HUDEP-2 (cell line): ENCODE data around the gene CEP135.
"Not testable (repeated sequence)": the region's sequence is repeated elsewhere in the genome, so short reads cannot be mapped to it uniquely, and the experiment has no call there.

Experiments
- DNase-seq, 76 experiments: peaks; one replicate each; lab custom pipeline; 2025; ENCODE audit not compliant: unreplicated experiment in 76 of 76; lab: John Stamatoyannopoulos, UW

Gene CEP135

DNA sequence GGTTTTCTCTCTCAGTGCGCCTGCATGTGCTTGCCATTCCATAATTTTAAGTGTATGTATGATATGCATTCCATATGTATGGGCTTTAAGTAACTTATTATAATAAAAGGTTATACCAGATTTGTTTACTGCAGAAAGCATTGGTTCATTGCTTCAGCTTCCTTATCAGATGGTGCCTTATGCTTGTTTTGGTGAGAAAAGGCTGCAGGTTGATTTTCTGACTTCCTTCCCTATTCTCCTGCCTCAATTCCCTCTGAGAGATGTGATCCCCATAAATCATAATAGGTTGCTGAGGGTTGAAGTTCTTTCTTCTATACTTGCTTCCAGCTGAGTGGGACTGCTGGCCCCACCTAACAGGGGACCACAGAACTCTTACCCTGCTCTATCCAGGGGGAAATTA, 10.3 kb upstream of the CEP135 start:
- DNase-seq: no peak

DNA sequence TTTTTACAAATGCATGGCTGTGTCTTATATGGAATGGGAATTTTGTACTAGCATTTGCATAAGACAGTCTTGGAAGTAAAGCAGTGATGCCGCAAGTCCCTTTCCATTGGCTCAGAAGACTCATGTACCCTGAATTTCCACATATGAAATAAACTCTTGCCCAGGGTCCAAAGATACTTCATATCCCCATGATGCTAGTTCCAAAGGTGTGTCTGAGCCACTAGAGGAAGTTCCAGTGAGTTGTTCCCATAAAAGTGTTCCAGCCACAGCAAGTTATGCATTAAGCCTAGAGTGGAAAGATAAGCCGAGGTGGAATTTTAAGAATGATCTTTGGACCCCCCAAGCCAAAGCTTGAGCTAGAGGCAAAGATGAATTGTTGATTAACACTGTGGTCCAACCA, 9.3 kb upstream of the CEP135 start:
- no peak for DNase-seq

GRCh38 chr4:55941881-55942396, 6.8 kb upstream of the CEP135 start:
- DNase-seq: no peak

DNA sequence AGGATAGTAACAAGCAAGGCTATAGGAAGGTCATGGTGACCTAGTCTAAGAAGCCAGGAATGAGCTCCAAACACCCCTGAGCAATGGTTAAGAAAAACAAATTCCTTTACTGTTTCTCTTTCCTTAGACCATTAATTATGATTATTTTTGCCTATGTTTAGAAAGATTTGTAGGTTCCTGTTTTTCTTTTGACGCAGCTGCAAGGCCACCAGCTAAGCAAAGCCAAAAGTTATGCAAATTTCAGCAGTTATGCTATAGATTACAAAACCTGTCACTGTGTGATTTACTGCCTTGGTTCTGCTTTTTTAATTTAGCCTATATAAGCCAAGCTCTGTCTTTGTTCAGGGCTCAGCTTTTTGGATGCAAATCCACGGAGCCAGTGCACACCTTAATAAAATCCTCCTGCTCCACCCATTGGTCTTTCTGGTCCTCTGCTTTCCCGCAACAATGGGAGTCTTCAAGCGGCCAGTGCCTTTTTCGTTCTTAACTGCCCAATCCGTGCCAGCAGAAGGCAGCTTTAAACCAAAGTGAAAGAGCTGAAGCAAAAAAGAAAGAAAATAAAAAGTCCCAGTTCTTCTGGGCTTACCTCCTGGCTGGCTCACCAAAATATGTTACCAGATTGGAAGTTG, 1.4 kb upstream of the CEP135 start:
- no peak for DNase-seq

- no peak for DNase-seq
Observed at GRCh38 chr4:55947912-55948725, 626 bp upstream of the CEP135 start.

DNA sequence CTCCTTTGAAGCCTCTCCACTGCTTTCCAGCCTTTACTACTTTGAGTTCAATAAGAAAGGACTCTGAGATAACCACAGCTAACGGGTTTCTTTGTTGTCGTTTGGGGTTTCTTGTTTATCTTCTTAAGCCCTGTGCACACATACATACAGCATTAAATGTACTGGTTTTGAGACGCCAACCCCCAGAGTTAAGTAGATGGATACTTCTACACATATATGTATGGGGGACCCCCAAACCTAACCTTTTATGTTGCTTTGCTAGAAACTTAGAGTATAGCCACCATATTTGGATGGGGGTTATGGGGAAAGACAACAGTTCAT, 697 bp downstream of the CEP135 start:
- peak in 4 of 76 experiments; percentile 6 to 55 (median 26) for DNase-seq

- DNase-seq: no peak
Observed at GRCh38 chr4:55951191-55951922, 2.6 kb downstream of the CEP135 start.

DNA sequence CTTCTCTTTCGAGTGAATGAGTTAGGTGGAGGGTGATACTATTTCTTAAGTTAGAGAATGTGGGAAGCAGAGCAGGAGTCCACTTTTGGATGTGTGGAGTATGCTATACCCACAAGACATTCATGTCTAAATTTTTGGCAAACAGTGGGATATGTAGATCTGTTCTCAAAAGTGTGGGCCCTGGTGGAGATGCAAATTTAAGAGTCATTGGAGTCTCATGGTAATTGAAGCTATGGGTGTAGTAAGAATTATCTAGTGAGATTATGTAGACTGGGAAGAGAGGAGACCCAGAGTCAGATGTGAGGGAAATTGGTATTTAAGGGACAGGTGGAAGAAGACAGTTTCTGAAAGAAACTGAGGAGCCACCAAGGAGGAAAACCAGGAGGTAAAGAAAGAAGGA, 7.0 kb downstream of the CEP135 start:
- no peak for DNase-seq

DNA sequence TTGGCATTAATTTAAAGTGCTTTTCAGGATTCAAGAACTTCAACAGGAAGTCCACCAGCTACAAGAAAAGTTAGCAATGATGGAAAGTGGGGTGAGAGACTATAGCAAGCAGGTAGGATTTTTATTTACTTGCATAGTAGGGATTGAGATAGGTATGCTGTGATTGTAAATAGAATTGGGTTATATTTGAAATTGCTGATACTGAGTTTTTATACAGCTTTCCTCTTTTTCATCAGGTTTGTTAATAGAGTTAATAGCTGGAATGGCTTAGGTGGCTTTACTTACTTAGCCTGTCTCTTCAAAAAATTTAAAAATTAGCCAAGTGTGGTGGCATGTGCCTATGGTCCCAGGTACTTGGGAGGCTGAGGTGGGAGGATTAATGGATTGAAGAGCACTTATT, 10.9 kb downstream of the CEP135 start:
- no peak for DNase-seq

DNA sequence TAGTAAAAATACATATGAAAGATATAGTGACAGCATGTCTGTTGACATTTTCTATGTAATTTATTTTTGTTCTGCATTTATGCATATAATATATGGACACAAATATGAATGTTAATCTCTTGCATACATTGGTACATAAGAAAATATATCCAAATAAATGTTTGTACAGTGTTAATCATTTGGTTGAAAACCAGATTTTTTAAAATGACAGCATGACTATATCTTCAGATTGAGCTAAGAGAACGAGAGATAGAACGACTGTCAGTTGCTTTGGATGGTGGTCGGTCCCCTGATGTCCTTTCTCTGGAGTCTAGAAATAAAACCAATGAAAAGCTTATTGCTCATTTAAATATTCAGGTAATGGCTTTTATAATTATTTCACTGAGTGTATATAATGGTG, 15.3 kb downstream of the CEP135 start:
- no peak for DNase-seq

GRCh38 chr4:55965585-55965984, 16.8 kb downstream of the CEP135 start:
- DNase-seq: peak in 24 of 76 experiments; percentile 4 to 80 (median 18)

DNA sequence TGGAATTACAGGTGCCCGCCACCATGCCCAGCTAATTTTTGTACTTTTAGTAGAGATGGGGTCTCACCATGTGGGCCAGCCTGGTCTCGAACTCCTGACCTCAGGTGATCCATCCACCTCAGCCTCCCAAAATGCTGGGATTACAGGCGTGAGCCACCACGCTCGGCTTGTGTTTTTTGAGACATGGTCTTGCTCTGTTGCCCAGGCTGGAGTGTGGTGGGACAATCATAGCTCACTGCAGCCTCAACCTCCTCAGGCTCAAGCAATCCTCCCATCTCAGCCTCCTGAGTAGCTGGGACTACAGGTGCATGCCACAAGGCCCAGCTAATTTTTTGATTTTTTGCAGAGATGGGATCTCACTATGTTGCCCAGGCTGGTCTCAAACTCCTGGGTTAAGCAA, 17.6 kb downstream of the CEP135 start:
- DNase-seq: not testable (repeated sequence)

DNA sequence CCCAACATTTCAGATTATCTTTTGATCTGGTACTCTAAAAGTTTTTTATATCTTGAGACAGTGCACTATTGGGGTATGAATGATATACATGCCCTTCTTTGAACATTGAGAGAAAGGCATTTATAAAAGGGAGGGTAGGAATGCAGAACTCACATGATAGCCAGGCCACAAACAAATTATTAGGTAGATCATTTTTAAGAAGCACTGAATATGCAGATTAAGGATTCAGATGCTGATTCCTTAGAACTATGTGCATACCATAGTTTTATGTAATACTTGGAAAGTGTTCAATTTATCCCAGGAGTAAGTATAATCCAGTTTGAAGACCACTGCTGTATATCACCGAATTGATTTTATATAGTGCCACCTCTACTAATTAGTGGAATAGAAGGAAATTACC, 18.6 kb downstream of the CEP135 start:
- no peak for DNase-seq

GRCh38 chr4:55973650-55974049, 24.9 kb downstream of the CEP135 start:
- DNase-seq: no peak

DNA sequence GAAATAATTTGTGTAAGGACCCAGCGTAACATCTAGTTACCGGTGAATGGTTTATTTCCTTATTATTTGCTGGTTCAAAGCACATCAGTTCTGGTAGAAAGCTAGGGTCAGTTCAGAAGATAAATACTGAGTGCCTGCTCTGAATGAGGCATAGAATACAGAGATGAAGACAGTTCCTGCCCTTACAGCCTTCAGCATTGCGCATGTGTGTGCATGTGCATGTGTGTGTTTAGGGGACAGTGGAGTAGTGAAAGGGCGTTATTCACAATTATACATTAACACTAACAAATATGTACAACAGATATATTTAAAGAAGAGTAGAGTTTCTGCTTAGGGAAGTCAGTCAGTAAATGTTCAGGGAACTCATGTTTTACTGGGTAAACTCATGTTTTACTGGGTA, 29.1 kb downstream of the CEP135 start:
- no peak for DNase-seq

GRCh38 chr4:55979562-55979961, 30.8 kb downstream of the CEP135 start:
- no peak for DNase-seq

DNA sequence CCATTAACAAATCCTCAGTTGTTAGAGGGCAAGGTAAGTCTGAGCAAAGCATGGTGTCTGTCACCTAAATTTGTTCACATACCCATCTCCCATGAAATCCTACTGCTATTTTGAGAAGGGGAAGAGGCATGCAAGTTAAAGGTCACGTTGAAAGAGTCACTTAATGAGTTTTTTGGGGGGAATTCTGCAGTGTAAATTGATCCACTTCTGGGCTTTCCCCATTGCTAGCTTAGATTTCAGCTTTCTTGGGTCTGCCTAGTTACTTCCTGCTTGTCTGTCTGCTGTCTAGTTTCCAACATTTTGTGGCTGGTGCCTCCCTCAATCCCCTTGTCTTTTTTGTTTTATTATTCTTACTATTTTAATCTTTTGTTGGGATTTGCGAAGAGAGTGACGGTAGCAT, 32.0 kb downstream of the CEP135 start:
- no peak for DNase-seq

DNA sequence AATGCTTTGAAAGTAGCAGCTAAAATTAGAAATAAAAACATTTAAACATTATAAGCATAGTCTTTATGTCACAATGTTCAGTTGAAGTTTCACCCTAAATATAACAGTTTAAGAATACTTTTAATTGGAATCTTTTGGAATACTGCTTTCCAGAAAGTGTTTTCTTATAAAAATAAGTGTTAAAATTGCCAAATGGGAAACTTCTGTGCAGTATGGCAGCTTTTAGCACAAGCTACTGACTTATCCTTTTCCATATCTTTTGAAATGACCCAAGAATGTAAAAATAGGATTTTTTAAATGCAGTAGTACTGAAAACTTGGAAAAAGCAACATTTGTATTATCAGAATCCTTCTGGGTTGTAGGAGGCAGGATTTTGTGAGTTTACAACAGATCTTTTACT, 34.2 kb downstream of the CEP135 start:
- DNase-seq: no peak

- DNase-seq: peak in 23 of 76 experiments; percentile 1 to 53 (median 9)
Observed at GRCh38 chr4:55989766-55990165, 41.0 kb downstream of the CEP135 start.

GRCh38 chr4:55993994-55994663, 45.4 kb downstream of the CEP135 start:
- peak in 11 of 76 experiments; percentile 2 to 17 (median 7) for DNase-seq

DNA sequence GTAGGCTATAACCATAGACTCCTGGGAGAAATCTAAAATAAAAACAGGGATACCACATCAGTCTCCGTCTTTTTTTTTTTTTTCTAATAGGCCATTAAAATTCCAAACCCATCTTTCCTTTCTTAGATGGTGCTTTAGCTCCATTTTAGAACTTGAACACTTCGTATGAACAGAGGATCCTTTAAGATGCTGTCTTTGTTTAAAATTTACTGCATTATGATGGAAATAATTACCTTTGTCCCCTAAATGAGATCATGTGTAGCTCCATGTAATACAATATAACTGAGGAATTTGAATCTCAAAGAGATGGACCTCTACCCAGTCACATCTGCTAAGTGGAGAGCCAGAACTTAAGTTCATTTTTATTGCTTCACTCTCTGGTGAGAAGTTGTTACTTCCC, 47.9 kb downstream of the CEP135 start:
- no peak for DNase-seq
